Measurements from ENCODE around the gene HIVEP1.
"Not testable (repeated sequence)": the region's sequence is repeated elsewhere in the genome, so short reads cannot be mapped to it uniquely, and the experiment has no call there.

Gene HIVEP1

DNA sequence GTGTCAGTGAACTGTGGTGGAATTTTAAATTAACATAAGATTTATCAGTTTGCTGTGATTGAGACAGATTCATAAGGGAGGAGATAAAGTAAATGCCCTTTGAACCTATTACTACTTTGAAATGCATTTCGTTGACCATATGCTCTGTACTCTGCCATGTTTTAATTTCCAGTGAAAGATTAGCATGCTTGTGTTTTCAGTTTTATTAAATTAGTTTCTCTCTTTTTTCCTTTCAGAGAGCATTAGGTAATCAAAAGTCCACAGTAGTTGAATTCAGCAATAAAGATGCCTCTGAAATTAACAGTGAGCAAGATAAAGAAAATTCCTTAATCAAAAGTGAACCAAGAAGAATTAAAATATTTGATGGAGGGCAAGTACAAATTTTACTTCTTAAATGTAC lies 117.4 kb downstream of the HIVEP1 start:
- no peak for FAIRE-seq

DNA sequence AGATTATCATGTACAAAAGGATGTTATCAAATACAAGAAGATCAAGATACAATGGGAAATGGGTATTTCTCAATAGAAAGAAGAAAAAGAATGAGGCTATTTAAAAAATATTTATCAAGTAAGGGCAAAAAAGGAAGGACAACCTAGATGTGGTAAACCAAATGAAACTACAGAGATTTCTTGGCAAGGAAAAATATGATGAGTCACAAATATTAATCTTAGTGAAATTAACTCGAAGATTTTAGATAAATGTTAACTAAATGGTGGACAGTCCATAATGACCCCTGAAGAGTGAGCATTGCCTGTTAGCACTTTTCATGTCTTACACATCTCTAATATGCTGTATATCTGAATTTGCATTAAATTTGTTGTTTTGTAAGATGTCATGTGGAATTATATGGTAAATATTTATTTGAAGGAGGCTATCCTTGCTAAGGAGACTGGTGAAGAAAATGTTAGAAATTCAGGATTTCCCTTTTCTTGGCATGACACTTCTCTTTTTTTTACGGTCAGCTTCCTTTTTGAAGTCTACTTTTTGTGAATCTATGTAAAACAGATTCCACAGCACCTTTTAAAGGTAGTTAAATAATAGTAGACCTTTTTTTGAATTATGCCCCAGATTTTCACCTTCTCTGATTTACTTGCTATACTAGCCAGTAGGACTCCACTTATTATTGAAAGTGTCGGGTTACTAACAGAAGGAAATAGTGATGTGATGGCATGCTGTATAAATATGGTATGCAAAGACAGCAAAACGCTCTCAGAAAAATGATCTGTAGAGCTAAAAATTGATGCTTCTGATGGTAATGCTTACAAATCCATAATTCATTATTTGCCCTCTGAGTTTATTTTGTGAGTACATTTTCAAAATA lies 120.5 kb downstream of the HIVEP1 start:
- FAIRE-seq, result no peak

DNA sequence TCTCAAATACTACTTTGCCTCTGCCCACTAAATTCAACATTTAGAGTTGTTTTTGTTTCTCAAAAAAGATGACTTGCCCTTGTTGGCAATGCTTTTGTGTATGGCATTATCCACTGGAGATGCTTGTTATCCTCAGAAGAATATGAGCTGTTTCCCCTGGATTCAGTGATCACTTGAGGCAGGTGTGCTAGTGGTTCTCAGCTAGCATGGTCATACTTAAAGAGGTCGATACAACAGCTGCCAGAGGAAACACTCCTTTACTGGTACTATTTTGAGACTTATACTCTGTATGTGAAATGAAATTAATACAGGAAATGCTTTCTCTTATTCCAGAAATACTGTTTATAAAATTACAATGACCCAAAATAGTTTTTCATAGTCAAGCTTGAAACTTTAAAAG lies 122.5 kb downstream of the HIVEP1 start:
- no peak for FAIRE-seq

DNA sequence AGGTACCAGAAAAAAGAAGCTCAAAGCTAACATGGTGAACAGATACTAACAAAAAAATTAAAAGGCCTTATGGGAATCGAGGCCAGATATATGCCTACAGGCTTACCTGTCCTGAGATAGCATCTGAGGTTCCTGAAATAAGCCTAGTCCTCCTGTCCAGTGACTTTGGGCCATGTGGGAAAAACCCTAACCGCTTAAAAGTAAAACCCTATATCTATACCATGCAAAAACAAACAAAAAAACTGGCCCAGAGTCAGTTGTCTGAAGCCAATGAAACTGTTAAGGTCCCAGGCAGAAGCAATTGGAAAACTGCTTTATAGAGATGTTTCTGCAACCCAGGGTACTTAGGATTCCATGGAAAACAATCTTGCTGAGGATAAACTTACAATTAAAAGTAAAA lies 122.9 kb downstream of the HIVEP1 start:
- no peak for FAIRE-seq

DNA sequence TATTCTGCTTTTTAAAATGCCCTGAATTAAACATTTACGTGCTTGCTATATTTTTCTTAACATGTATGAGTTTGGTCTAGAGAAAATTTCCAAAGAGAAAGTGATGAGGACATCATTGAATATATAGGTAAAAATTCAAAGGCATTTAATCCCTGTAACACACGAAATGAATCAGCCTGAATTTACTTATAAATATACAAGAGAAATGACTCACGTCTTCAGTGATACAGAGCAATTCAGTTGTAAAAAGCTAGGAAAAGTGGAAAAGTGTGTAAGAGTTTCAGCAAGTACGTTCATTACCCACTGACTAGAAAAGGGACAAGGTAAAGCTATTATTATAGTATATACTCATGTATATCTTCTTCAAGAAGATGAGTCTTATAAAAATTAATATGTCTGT lies 124.8 kb downstream of the HIVEP1 start:
- FAIRE-seq, result no peak

DNA sequence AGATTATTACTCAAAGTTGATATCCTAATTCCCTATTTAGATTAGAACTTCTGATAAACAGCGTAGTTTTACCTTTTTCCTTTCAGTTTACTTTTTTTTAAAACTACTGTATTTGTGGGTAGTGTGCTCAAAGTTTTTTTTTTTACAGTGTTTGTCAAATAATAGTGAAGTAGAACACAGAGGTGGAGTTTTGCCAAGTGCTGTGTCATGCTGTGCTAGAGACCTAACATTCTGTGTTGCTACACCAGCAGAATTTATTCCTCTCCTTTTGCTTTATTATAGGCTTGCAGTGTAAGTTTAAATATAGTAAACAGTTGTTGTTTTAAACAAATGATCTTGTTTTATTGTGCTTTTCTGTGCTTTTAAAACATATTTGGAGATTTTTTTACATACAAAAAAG lies 125.4 kb downstream of the HIVEP1 start:
- no peak for FAIRE-seq

DNA sequence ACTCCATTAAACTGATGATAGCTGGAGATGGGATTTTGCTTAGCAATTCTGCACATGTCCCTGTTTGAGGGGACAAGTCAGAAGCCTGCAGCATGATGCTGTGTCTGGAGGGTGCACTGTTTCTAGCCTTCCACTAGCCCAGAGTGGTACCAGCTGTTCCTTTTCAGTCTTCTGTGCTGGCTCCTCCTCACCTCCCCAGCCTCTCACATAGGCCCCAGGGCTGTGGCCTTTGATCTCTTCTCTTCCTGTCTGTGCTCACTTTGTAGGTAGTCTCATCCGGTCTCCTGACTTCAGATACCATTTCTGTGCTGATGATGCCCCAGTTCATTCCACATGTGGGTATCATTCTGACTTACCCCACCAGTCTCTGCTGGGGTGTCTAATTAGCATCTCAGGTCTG lies 126.3 kb downstream of the HIVEP1 start:
- no peak for FAIRE-seq

DNA sequence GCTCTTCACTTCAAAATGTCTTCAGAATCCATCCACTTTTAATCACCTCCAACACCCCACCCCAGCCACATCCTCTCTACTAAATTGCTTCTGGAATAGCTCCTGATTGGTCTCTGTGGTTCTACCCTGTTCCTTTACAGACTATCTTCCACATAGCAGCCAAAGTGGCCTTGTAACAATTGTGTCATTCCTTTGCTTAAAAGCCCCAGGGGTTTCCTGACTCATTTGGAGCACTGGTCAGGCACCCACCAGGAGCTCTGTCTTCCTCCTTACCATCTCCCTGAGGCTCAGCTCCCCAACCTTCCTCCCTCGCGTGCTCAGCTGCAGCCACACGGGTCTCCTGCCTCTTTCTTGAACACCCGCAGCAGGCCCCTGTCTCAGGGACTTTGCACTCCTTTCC lies 126.8 kb downstream of the HIVEP1 start:
- FAIRE-seq, result no peak

DNA sequence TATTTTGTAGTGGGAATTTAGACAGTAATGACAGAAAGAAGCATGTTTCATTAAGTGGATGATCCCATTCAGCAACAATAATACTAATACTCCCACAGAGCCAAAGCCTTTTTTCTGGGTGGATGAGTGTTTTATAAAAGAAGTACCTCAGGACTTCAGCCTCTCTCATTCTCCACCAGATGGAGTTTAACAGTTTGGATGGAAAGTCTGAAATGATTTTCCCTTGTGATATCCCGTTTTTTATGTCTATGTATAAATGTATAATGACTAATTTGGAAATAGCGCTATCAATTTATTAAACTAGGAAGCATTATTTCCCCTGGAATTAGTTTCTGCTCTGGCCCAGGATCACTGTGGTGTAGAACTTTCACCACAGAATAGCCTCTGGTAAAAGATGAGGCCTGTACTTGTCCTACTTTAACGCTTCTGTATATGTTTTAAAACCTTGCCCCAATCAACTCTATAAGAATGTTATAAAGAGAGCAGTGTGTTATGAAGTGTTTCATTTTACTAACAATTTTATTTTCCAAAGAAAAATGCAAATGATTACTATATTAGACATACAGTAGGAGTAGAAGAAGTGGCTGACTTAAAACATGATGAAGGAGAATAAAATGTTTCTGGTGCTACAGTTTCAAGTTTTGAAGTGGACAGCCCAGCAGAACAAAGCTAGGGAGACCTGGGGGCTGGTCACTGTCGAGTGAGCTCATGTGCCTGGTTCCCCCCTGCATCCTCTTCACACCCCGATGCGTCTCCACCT lies 135.6 kb downstream of the HIVEP1 start:
- no peak for FAIRE-seq

DNA sequence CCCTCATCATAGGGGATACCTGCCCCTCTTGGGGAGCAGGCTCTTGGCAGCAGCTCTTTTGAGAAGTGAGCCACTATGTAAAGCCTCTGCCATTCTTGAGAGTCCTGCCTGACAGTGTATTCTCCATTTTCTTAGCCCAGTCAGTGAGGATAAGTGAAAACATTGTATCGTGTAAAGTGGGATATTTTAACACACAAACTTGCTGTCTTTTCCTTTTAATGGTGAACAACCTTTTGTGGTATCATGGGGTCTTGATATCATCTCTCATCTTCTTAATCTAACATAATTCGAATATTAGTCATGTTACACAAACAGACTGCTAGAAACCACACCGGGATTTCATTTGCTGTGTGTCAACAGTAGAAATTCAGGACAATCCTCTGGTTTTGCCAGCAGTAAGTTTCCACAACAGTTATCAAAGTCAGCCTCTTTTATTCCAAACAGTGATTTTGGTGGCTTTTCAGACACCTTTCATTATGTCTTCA lies 136.2 kb downstream of the HIVEP1 start:
- no peak for FAIRE-seq

DNA sequence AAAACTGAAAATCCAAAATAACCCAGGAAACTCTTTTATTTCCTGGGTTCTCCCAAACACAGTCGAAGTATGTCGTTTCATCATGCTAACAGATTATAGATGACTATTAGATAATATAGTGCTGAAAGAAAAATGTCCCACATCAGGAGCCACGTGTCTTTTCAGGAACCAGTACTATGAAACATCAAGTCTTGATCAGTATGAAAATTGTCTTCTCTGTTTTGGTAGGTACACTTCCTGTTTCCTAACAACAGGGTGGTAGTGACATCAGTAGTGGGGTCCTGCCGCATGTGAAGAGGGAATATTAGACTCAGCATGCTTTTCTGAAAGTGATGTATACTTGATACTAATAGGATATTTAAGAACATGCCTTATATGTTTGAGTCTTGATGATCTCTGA lies 136.7 kb downstream of the HIVEP1 start:
- no peak for FAIRE-seq

DNA sequence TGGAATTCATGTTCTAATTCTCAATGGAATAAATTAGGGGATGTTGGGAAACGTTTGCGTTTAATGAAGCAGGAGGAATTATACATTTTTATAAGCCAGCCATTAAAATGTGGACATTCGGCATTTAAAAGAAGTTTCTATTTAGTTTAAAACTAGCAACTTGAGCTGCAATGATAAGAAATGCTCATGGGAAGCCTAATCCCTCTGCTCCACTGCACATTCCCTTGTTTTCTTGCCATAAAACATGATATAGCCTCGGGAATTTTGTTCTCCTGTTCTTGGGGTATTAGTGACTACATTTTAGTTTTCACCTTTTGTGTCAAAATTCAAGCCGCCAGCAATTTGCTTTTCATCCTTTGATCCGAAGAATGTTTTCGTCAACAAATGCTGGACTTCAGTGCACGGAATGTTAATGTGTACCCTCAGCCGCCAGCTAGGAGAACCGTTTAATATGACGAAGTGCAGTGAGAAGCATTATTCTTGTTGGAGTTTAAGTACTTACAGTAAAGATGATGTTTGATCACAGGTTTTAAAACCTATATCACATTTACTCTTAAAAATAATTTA lies 137.9 kb downstream of the HIVEP1 start:
- no peak for FAIRE-seq

DNA sequence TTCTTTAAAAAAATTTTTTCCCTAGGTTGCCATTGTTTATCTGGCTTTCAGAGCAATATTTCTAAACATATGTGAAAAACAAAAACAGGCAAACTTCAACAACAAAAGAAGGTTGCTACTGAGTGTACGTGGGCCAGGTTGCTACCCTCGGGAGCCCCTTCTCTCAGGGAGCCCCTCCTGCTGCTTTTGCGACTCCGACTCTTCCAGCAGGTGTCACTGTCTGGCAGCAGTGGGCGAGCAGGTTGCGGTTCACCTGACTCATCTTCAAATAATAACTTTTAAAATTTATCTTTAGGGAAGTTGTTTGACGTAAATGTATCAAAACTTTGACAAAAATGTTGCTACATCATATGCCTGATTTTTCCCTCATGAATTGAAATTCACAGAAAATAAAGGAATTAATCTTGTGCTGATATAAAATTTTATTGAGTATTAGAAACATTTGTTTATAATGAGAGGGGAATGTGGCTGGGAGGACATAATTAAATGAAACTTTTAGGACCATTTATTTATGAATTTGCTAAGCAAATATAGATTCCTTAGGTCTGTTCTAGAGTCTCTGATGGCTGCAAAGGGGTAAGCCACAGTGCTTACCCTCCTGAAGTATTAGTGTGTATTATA lies 138.8 kb downstream of the HIVEP1 start:
- no peak for FAIRE-seq

DNA sequence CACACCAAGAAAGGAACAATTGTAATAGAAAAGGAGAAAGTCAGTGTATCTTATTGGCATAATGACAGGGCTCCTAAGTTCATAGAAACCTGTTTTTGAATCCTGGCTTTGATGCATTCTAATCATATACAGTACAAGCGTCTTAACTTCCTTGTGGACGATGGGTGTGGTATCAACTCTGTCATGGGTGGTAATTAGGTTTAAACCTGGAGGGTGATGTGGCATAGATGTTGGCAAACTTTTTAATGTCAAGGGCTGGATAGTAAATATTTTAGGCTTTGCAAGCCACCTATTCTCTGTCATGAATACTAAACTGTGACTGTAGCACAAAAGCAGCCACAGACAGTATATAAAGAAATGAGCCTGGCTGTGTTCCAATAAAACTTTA lies 139.3 kb downstream of the HIVEP1 start:
- FAIRE-seq, result no peak

DNA sequence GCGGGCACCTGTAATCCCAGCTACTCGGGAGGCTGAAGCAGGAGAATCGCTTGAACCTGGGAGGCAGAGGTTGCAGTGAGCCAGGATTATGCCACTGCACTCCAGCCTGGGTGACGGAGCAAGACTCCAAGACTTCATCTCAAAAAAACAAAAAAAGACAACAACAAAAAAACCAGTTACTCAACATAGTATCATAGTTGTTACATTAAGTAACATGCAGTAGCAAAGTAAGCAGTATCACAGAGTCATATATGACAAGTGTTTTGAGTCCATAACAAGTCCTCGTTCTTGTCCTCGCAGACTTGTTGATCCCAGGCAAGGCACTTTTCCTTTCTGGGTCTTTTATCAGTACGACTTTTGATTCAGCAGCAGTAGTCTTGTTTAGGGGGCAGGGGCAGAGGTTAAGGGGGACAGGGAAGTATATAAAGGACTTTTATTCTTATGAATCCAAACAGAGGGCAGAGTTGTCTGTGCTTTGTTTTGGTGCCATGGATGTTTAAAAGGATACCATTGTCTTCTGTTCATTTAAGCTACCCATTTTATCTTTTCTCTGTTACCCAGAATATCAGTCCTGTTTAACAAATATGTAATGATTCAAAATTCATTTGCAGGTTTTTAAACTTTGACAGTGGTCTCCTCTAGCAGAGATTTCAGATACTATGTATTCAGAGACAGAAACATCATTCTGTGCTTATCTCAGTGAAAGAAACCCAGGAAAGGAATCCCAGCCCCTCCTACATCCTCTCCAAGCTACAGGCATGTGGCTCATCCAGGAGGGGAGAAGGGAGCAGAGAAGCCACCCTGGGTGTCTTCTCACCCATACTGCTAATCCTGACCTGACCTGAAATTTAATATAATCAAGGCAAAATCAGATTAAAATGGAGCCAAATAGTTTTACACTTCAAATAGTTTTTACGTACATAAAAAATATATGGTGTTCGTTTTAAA lies 140.2 kb downstream of the HIVEP1 start:
- no peak for FAIRE-seq

DNA sequence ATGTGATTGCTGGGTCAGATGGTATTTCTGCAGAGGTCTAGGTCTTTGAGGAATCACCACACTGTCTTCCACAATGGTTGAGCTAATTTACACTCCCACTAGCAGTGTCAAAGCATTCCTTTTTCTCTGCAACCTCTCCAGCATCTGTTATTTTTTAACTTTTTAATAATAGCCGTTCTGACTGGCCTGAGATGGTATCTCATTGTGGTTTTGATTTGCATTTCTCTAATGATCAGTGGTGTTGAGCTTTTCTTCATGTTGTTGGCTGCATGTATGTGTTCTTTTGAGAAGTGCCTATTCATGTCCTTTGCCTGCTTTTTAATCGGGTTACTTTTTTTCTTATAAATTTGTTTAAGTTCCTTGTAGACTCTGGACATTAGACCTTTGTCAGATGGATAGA lies 143.7 kb downstream of the HIVEP1 start:
- not testable (repeated sequence) for FAIRE-seq

DNA sequence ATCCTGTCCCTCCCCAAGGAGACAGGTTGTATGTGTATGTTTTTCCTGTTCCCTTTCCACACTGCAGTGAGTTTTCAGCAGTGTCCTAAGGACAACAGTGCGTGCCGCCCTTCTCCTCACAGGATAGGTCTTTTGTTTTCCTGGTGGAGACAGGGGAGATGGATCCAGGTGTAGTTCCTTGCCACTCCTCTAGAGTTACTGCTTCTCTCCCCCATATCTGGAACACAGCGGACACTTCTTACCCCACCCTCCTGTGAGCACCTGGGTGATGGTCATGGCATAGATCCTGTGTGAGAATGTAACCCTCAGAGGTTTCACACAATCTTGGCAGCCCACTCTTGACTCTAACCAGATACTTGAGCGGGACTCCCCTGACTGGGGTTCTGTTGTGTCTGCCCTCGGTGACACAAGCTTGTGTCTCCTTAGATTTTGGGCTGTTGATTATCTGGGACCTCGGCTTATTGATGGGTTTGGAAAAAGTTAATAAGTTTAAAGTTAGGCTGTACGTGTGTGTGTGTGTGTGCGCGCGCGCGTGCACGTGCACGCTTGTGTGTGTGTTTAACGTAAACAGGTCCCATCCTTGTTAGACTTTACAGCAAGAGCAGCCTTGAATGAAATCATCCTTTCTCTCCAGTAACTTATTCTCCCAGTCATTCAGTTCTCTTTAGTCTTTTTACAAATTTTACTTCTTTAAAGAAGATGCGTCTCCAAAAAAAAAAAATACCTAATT lies 146.7 kb downstream of the HIVEP1 start:
- no peak for FAIRE-seq

DNA sequence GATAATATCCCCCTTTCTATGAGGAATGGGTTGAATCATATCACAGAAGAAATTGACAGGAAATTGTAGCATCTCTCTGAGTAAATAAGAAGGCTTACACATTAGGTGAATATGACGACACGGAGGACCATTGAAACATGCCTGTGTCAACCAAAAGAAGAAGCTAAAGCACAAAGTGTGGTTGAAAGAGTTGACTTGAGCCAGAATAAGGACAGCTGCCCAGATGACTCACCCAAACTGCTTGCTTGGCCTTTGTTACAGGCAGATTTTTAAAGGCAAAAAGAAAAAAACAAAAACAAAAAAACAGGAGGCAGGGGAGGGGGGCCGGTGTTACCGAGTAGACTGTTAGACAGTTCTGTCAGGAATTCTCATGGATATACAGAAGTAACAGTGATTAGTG lies 148.2 kb downstream of the HIVEP1 start:
- no peak for FAIRE-seq

DNA sequence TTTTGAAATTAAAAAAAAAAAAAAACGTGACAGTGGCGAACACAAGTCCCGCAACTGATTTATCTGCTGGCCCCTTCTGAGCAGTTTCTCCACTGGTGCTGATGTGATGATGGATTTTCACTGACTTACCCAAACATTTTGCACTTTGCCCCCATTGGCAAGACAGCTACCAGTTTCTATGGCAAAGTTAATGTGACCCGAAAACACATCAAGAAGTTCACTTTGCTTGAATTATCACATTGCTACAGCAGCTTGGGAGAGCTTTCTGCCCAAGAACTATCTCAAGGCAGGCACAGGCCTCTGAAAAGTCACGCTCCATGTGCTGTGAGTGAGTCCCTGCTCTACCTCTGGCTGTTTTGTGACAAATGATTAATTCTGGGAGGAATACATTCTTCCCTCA lies 150.1 kb downstream of the HIVEP1 start:
- no peak for FAIRE-seq

DNA sequence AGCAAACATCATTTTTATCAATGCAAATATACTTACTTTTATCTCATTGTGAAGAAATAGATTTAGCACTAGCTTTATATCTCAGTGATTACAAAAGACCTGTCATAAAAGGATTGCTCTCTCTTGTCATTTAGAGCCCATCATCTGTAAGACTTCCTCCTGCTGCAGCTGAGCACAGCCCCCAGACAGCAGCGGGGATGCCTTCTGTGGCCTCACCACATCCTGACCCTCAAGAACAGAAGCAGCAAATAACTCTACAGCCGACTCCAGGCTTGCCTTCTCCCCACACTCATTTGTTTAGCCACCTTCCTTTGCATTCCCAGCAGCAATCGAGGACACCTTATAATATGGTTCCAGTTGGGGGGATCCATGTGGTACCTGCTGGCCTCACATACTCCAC lies 151.0 kb downstream of the HIVEP1 start:
- no peak for FAIRE-seq

DNA sequence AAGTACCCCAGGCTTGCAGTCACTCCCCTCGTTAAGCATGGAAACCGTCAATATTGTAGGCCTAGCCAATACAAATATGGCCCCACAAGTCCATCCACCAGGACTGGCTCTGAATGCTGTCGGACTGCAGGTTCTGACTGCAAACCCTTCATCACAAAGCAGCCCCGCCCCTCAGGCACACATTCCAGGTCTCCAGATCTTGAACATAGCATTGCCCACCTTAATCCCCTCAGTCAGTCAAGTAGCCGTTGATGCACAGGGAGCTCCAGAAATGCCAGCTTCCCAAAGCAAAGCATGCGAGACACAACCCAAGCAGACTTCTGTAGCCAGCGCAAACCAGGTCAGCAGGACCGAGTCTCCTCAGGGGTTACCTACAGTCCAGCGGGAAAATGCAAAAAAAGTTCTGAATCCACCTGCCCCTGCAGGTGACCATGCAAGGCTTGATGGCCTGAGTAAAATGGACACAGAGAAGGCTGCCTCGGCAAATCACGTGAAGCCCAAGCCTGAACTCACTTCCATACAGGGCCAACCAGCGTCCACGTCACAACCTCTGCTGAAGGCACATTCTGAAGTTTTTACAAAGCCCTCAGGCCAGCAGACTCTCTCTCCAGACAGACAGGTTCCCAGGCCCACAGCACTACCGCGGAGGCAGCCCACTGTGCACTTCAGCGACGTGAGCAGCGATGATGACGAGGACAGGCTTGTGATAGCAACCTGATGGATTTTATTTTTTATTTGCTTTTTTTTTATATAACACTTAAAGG lies 151.8 kb downstream of the HIVEP1 start:
- FAIRE-seq, result no peak

Measured in islet of Langerhans (tissue), 1 donor.